K562 (cell line): ENCODE results near the gene MRPL40. TPM values are rescaled to one million over a fixed set of nuclear protein-coding genes. Genes with fewer than 3 reads are reported as not detected.

Experiments
- CHD2 ChIP-seq: IDR thresholded peaks from 2 replicates; pipeline ENCODE4 v1.6.1; 2011; ENCODE audit warnings: low read depth, low read length
- GTF2E2 ChIP-seq: fragments of 200-800 bp; sonication (Bioruptor generic); IDR thresholded peaks from 2 replicates; pipeline ENCODE4 v1.6.1; 2016; ENCODE audit warnings: missing genetic modification characterization, missing compliant biosample characterization
- MCM7 ChIP-seq, 2 experiments: fragments of 450-650 bp; IDR thresholded peaks; 2 replicates each; pipeline ENCODE4 v1.6.1; 2016 to 2018
- NCOA1 ChIP-seq: fragments of 450-650 bp; IDR thresholded peaks from 2 replicates; pipeline ENCODE4 v1.6.1; 2016; ENCODE audit warnings: low read depth
- NR2C1 ChIP-seq, 2 experiments: fragments of 450-650 bp; IDR thresholded peaks; 2 replicates each; pipeline ENCODE4 v1.6.1; 2017; ENCODE audit warnings: mild to moderate bottlenecking in 2 of 2, antibody characterized with exemption in 1 of 2, inconsistent platforms in 1 of 2, missing compliant biosample characterization in 1 of 2, missing genetic modification characterization in 1 of 2
- POLR2G ChIP-seq: fragments of 200-400 bp; formaldehyde crosslinking; IDR thresholded peaks from 2 replicates; pipeline ENCODE4 v1.6.1; 2017; ENCODE audit warnings: low read depth, mild to moderate bottlenecking, antibody characterized with exemption, low read length, moderate library complexity
- SNRNP70 ChIP-seq: fragments of 200-400 bp; formaldehyde crosslinking; optimal IDR thresholded peaks from 2 replicates; pipeline ENCODE3; 2017; ENCODE audit warnings: low read depth, low read length
- SUPT5H ChIP-seq: fragments of 450-650 bp; IDR thresholded peaks from 2 replicates; pipeline ENCODE4 v1.6.1; 2016
- TRIM28 ChIP-seq: fragments of 450-650 bp; IDR thresholded peaks from 2 replicates; pipeline ENCODE4 v1.6.1; 2017
- ZNF23 ChIP-seq: fragments of 250-450 bp; sonication (Bioruptor Pico); IDR thresholded peaks from 2 replicates; pipeline ENCODE4 v1.4.0; 2020; ENCODE audit warnings: mild to moderate bottlenecking
- ZNF436 ChIP-seq: fragments of 250-450, 450-650 bp; sonication (Bioruptor Pico); formaldehyde crosslinking; IDR thresholded peaks from 2 replicates; pipeline ENCODE4 v1.7.0; 2020; ENCODE audit warnings: mild to moderate bottlenecking
- ZNF551 ChIP-seq: fragments of 250-450 bp; sonication (Bioruptor Pico); IDR thresholded peaks from 2 replicates; pipeline ENCODE4 v1.5.0; 2021; ENCODE audit warnings: mild to moderate bottlenecking, moderate library complexity
- ZNF644 ChIP-seq: fragments of 200-800 bp; sonication (Bioruptor generic); IDR thresholded peaks from 2 replicates; pipeline ENCODE4 v1.6.1; 2016; ENCODE audit warnings: low read depth, missing genetic modification characterization, missing compliant biosample characterization
- polyA plus RNA-seq, 8 experiments: library from polyadenylated mRNA; depleted of rRNA in 4 of 8; stranded (reverse) in 5 of 8; unstranded in 3 of 8; fragments of >200 nt; fragmentation: Nextera tagmentation in 2 of 8; fragmentation: Illumina TruSeq in 1 of 8; extraction: Ambion mirVana in 2 of 8; extraction: Trizol in 1 of 8; gene quantifications; 2 replicates each; pipeline versions ENCODE4 v1.2.1 to v1.2.3, GENCODE V29; 2011 to 2014; ENCODE audit warnings: inconsistent platforms in 1 of 8, missing spikeins in 1 of 8
- total RNA-seq, 7 experiments: library from RNA; depleted of rRNA in 6 of 7; stranded (reverse); fragments of >200 nt in 6 of 7; fragmentation: Illumina TruSeq in 2 of 7; extraction: Trizol in 2 of 7; gene quantifications; 2 replicates each; pipeline versions ENCODE4 v1.2.1 to v1.2.3, GENCODE V29; 2011 to 2021; ENCODE audit warnings: low replicate concordance in 1 of 7
- TF ChIP-seq, protein P1 (sequence below): fragments of 250-450 bp; sonication (Bioruptor Pico); IDR thresholded peaks from 2 replicates; pipeline ENCODE4 v1.8.0; 2021; ENCODE audit warnings: borderline replicate concordance, mild to moderate bottlenecking, moderate library complexity; ENCODE audit not compliant: poor library complexity, severe bottlenecking
- TF ChIP-seq, protein P2 (sequence below): fragments of 450-650 bp; IDR thresholded peaks from 2 replicates; pipeline ENCODE4 v1.6.1; 2017; ENCODE audit warnings: antibody characterized with exemption
- TF ChIP-seq, protein P3 (sequence below): fragments of 250-450 bp; sonication (Bioruptor Pico); IDR thresholded peaks from 2 replicates; pipeline ENCODE4 v1.4.0; 2020
- TF ChIP-seq, protein P4 (sequence below), 3 experiments: fragments of 200-800 bp in 1 of 3; fragments of 250-450 bp in 1 of 3; fragments of 450-650 bp in 1 of 3; sonication (Bioruptor Pico) in 1 of 3; sonication (Bioruptor generic) in 1 of 3; formaldehyde crosslinking in 1 of 3; IDR thresholded peaks; 2 replicates each; pipeline versions ENCODE4 v1.6.1 to v1.8.0; 2016 to 2022; ENCODE audit warnings: mild to moderate bottlenecking in 2 of 3, missing genetic modification characterization in 2 of 3, missing compliant biosample characterization in 1 of 3, moderate library complexity in 1 of 3

MRPL40 gene
- total and polyA plus RNA-seq, 9 of the 15 experiments (the other 6 are each of a cell fraction or from before 2014, with no cell fraction given), result 132 to 652 (median 208) TPM

DNA sequence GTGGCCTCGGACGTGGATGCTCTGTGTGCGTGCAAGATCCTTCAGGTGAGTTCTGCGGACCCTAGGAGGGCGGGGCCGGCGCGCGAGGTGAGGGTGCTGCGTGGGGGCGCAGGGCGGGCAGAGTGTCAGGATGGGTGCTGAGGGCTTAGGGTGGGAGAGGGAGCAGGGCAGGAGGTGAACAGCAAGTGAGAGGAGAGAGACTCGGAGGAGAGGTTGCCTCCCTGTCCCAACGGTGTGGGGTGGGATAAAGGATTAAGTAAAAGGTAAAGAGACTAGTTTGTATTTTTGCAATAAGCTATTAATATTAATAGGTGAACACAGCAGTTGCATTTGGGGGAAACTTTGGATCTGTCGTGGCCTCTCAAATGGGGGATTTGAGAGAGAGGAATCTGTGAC, 47.8 kb downstream of the MRPL40 start (continued):
- TF ChIP-seq, protein P1, sequence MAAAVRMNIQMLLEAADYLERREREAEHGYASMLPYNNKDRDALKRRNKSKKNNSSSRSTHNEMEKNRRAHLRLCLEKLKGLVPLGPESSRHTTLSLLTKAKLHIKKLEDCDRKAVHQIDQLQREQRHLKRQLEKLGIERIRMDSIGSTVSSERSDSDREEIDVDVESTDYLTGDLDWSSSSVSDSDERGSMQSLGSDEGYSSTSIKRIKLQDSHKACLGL, result no peak
- TF ChIP-seq NCOA1 (no peak), POLR2G (peak; percentile 76), NR2C1 (IDR thresholded peaks at IDR 0.05) (no peak), NR2C1 (tag; IDR thresholded peaks at IDR 0.05) (no peak), GTF2E2 (no peak), TRIM28 (no peak), SNRNP70 (no peak), ZNF644 (no peak), SUPT5H (no peak), ZNF436 (CRISPR knock-in tag) (0 out of 2 replicates have a peak, but pooled peaks have one; percentile 2), CHD2 (no peak), ZNF23 (CRISPR knock-in tag) (no peak), MCM7 (IDR thresholded peaks at IDR 0.05) (no peak), ZNF551 (no peak)
- TF ChIP-seq, protein P2, sequence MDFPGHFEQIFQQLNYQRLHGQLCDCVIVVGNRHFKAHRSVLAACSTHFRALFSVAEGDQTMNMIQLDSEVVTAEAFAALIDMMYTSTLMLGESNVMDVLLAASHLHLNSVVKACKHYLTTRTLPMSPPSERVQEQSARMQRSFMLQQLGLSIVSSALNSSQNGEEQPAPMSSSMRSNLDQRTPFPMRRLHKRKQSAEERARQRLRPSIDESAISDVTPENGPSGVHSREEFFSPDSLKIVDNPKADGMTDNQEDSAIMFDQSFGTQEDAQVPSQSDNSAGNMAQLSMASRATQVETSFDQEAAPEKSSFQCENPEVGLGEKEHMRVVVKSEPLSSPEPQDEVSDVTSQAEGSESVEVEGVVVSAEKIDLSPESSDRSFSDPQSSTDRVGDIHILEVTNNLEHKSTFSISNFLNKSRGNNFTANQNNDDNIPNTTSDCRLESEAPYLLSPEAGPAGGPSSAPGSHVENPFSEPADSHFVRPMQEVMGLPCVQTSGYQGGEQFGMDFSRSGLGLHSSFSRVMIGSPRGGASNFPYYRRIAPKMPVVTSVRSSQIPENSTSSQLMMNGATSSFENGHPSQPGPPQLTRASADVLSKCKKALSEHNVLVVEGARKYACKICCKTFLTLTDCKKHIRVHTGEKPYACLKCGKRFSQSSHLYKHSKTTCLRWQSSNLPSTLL, result no peak
- TF ChIP-seq, protein P3, sequence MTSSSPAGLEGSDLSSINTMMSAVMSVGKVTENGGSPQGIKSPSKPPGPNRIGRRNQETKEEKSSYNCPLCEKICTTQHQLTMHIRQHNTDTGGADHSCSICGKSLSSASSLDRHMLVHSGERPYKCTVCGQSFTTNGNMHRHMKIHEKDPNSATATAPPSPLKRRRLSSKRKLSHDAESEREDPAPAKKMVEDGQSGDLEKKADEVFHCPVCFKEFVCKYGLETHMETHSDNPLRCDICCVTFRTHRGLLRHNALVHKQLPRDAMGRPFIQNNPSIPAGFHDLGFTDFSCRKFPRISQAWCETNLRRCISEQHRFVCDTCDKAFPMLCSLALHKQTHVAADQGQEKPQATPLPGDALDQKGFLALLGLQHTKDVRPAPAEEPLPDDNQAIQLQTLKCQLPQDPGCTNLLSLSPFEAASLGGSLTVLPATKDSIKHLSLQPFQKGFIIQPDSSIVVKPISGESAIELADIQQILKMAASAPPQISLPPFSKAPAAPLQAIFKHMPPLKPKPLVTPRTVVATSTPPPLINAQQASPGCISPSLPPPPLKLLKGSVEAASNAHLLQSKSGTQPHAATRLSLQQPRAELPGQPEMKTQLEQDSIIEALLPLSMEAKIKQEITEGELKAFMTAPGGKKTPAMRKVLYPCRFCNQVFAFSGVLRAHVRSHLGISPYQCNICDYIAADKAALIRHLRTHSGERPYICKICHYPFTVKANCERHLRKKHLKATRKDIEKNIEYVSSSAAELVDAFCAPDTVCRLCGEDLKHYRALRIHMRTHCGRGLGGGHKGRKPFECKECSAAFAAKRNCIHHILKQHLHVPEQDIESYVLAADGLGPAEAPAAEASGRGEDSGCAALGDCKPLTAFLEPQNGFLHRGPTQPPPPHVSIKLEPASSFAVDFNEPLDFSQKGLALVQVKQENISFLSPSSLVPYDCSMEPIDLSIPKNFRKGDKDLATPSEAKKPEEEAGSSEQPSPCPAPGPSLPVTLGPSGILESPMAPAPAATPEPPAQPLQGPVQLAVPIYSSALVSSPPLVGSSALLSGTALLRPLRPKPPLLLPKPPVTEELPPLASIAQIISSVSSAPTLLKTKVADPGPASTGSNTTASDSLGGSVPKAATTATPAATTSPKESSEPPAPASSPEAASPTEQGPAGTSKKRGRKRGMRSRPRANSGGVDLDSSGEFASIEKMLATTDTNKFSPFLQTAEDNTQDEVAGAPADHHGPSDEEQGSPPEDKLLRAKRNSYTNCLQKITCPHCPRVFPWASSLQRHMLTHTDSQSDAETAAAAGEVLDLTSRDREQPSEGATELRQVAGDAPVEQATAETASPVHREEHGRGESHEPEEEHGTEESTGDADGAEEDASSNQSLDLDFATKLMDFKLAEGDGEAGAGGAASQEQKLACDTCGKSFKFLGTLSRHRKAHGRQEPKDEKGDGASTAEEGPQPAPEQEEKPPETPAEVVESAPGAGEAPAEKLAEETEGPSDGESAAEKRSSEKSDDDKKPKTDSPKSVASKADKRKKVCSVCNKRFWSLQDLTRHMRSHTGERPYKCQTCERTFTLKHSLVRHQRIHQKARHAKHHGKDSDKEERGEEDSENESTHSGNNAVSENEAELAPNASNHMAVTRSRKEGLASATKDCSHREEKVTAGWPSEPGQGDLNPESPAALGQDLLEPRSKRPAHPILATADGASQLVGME, result 0 out of 2 replicates have a peak, but pooled peaks have one; percentile 80
- TF ChIP-seq, protein P4, sequence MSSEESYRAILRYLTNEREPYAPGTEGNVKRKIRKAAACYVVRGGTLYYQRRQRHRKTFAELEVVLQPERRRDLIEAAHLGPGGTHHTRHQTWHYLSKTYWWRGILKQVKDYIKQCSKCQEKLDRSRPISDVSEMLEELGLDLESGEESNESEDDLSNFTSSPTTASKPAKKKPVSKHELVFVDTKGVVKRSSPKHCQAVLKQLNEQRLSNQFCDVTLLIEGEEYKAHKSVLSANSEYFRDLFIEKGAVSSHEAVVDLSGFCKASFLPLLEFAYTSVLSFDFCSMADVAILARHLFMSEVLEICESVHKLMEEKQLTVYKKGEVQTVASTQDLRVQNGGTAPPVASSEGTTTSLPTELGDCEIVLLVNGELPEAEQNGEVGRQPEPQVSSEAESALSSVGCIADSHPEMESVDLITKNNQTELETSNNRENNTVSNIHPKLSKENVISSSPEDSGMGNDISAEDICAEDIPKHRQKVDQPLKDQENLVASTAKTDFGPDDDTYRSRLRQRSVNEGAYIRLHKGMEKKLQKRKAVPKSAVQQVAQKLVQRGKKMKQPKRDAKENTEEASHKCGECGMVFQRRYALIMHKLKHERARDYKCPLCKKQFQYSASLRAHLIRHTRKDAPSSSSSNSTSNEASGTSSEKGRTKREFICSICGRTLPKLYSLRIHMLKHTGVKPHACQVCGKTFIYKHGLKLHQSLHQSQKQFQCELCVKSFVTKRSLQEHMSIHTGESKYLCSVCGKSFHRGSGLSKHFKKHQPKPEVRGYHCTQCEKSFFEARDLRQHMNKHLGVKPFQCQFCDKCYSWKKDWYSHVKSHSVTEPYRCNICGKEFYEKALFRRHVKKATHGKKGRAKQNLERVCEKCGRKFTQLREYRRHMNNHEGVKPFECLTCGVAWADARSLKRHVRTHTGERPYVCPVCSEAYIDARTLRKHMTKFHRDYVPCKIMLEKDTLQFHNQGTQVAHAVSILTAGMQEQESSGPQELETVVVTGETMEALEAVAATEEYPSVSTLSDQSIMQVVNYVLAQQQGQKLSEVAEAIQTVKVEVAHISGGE (CRISPR knock-in tag; IDR thresholded peaks at IDR 0.05), result 0 out of 6 replicates have a peak, but pooled peaks of 1 of the 3 experiments have one; percentile 37
